ENCODE measurements around the gene GNAZ.

Gene GNAZ

DNA sequence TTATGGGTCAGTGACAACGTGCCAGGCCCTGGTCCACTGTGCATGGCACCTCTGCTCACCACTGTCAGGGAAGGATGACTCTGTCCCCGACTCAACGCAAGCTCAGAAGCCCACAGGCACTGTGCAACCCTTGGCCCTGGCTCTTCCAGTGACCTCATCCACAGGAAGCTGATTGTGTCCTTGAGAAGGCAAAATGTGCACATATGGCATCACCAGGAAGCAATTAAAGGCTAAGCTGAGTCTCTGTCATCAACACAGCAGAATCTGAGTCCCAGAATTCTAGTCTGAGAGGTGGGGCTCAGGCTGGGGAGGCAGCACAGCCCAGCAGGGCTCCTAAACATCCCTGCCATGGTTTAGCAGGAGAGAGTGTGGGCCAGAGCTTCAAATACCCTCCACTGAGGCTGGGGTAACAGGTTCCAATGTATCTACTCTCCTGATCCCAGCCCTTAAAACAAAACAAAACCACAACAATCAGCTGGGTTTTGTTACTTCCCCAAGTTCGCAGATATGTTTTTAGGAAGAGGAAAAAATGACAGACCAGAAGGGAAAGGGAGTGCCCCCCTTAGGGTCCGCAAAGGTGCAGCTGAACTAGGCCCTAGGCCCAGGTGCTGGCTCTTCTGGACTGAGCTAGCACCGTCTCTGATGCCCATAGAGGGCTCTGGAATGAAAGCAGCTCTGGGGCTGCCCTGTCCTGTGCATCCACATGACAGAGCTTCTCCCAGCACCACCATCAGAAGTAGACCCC lies 33.5 kb upstream of the GNAZ start:
- no peak for TF ChIP-seq CTCF (IDR thresholded peaks at IDR 0.05; ENCODE audit: low read depth, low read length, missing control alignments)
- H3K4me3 ChIP-seq (ENCODE audit: low read depth, low read length), result no peak overlapping the region
- no peak for DNase-seq (ENCODE audit: low read depth)

DNA sequence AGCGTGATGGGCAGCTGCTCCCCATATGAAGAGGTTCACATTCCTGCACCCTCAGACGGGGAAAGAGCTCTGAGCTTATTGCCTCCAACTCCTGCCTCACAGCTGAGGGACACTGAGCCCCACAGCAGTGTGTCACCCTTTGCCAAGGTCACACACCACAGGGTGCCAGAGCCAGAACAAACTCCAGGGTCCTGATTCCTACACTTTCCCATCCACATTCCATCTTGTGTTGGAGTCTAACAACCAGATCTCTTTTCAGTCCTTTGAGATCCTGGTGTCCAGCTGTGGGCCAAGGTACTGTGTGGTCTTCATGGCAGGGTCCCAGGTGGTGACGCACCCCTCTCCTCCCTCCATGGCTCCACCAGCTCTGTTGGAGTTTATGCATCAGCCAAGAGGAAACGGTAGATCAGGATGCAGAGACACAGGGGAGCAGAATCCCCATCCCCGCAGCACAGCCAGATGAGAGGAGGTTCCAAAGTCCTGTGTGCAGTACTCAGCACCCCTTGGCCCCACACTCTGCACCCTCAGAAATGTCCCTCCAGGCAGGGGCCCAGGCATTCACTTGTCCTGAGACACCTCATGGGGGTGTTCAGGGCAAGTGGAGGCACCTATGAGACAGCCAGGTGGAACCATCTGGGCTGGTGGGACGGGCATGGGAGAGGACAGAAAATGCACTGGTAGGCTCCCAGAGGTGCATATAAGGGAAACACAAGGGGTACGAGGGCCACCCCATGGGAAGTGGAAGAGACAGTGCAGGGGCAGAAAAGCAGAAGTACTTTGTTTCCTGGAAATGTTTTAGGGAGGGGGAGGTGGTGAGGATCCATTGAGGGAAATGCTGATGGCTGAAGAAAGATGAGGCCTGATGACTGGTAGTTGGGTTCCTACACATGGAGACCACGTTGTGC lies 32.6 kb upstream of the GNAZ start:
- no peak for TF ChIP-seq CTCF (IDR thresholded peaks at IDR 0.05; ENCODE audit: low read depth, low read length, missing control alignments)
- no peak for DNase-seq (ENCODE audit: low read depth)
- no peak overlapping the region for H3K4me3 ChIP-seq (ENCODE audit: low read depth, low read length)

DNA sequence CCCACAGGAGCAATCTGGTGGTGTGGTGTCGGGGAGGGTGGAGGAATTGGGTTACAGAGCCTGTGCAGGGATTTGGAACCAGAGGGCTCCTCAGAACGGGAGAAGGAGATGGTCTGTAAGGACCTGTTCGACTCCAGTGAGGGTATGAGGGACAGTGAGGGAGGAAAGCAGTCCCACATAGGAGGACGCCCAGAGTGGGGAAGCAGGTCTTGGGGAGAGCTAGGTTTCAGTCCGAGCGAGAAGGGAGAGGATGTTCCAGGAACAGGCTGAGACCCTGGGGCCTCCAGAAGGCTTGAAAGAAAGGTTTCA lies 32.0 kb upstream of the GNAZ start:
- no peak overlapping the region for H3K4me3 ChIP-seq (ENCODE audit: low read depth, low read length)
- no peak for TF ChIP-seq CTCF (IDR thresholded peaks at IDR 0.05; ENCODE audit: low read depth, low read length, missing control alignments)
- no peak for DNase-seq (ENCODE audit: low read depth)

- no peak overlapping the region for H3K4me3 ChIP-seq (ENCODE audit: low read depth, low read length)
- no peak for DNase-seq (ENCODE audit: low read depth)
- TF ChIP-seq CTCF (IDR thresholded peaks at IDR 0.05; ENCODE audit: low read depth, low read length, missing control alignments), result no peak
These were observed 31.4 kb upstream of the GNAZ start for GRCh38 chr22:23038902-23039301.

DNA sequence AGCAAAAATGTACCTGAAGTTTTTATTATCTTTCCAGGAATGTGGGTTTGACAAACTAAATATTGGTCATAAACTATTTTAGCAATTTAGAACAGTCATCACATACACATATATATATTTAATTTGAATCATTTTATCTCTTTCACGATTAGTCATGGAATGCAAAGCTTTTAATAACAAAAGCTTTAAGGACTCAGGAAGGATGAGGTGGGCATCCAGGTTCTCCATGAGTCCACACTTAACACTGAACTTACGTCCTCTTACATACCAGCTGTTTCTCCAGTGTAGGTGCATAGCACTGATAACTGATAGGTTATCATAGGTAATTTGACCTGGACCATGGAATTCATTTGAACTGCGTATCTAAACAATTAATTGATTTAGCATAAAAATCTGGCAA lies 28.1 kb upstream of the GNAZ start:
- H3K4me3 ChIP-seq (ENCODE audit: low read depth, low read length), result no peak overlapping the region
- TF ChIP-seq CTCF (IDR thresholded peaks at IDR 0.05; ENCODE audit: low read depth, low read length, missing control alignments), result no peak
- DNase-seq (ENCODE audit: low read depth), result no peak

DNA sequence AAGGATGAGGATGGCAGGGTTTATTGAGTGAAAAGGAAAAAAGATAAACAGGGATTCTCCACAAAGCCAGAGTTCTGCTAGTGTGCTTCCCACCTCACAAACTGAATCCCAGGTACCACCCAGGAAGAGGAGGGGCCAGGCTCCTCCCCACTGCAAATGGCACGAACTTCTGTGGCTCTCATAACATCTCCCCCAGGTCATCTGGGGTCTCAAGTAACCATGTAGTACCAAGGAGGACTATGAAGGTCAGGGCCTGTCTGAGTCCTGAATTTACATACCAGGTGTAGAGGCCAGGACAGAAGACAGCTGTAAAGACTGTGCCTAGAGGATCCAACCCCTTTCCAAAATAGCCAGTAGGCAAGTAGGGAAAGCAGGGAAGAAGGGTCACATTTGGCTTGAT lies 25.7 kb upstream of the GNAZ start:
- H3K4me3 ChIP-seq (ENCODE audit: low read depth, low read length), result no peak overlapping the region
- no peak for DNase-seq (ENCODE audit: low read depth)
- TF ChIP-seq CTCF (IDR thresholded peaks at IDR 0.05; ENCODE audit: low read depth, low read length, missing control alignments), result no peak

Measured in GM12864 (cell line).